CD4-positive, alpha-beta T cell treated with Interleukin-4 for 1 hour (primary cell): ENCODE data around the gene SIDT2.
A peak's percentile ranks its signal among the peaks of the same experiment; 100 is the strongest.

Experiments used
- DNase-seq, 2 donors: peaks; one replicate each; pipeline ENCODE4 v3.0.0-alpha.2; 2020 to 2022

SIDT2 gene

GRCh38 chr11:117223741-117224689, 45.5 kb downstream of the SIDT2 start:
- DNase-seq = no peak

- DNase-seq = no peak
Observed at GRCh38 chr11:117225553-117226170, 47.1 kb downstream of the SIDT2 start.

- peak; percentile 70 to 81 for DNase-seq
Observed at GRCh38 chr11:117226388-117227385, 48.1 kb downstream of the SIDT2 start.

GRCh38 chr11:117228091-117228490, 49.5 kb downstream of the SIDT2 start:
- no peak for DNase-seq

- no peak for DNase-seq
Observed at GRCh38 chr11:117229411-117229810, 50.9 kb downstream of the SIDT2 start.

GRCh38 chr11:117229931-117230285, 51.4 kb downstream of the SIDT2 start:
- DNase-seq = no peak

- peak; percentile 24 to 71 for DNase-seq
Observed at GRCh38 chr11:117230286-117230961, 51.9 kb downstream of the SIDT2 start.

- no peak for DNase-seq
Observed at GRCh38 chr11:117230999-117231841, 52.7 kb downstream of the SIDT2 start.

GRCh38 chr11:117231842-117232091, 53.2 kb downstream of the SIDT2 start, which contains the start of gene PCSK7:
Gene PCSK7 (minus strand): TSS chr11:117232073. CDS start chr11:117229844, 2,229 bp downstream.
- no peak for DNase-seq

GRCh38 chr11:117232092-117232878, 53.7 kb downstream of the SIDT2 start, which contains the start of gene RNF214:
Gene RNF214 (plus strand): TSS chr11:117232671. CDS start chr11:117234273, 1,602 bp downstream.
- peak; percentile 81 to 82 for DNase-seq

- no peak for DNase-seq
Observed at GRCh38 chr11:117232911-117233409, 54.4 kb downstream of the SIDT2 start.

GRCh38 chr11:117238221-117238620, 59.7 kb downstream of the SIDT2 start:
- no peak for DNase-seq

- DNase-seq = no peak
Observed at GRCh38 chr11:117239295-117239694, 60.8 kb downstream of the SIDT2 start.
